Activated T-cell treated with anti-CD3 and anti-CD28 coated beads, Interleukin-2, amount 50 U/mL, for 24 hours (primary cell): Measurements from ENCODE around the gene KCNJ9.
A peak's percentile ranks its signal among the peaks of the same experiment; 100 is the strongest.
"Not testable (repeated sequence)": the region's sequence is repeated elsewhere in the genome, so short reads cannot be mapped to it uniquely, and the experiment has no call there.

Experiments
- DNase-seq: peaks from one replicate; pipeline ENCODE4 v3.0.0-alpha.2; 2020
- H3K27ac Mint-ChIP-seq: 2 replicates; pipeline ENCODE4 v1.8.0; 2020; ENCODE audit warnings: mild to moderate bottlenecking, mixed read lengths
- H3K27me3 Mint-ChIP-seq: 2 replicates; pipeline ENCODE4 v1.8.0; 2020; ENCODE audit warnings: mixed read lengths
- H3K36me3 Mint-ChIP-seq: 2 replicates; pipeline ENCODE4 v1.8.0; 2020; ENCODE audit warnings: low read depth, mixed read lengths
- H3K4me1 Mint-ChIP-seq: 2 replicates; pipeline ENCODE4 v1.8.0; 2020; ENCODE audit warnings: low read depth, mixed read lengths
- H3K4me3 Mint-ChIP-seq: 2 replicates; pipeline ENCODE4 v1.8.0; 2020; ENCODE audit warnings: mild to moderate bottlenecking, moderate library complexity, mixed read lengths
- H3K9me3 Mint-ChIP-seq: 2 replicates; pipeline ENCODE4 v1.8.0; 2020; ENCODE audit warnings: mixed read lengths

The KCNJ9 gene

GRCh38 chr1:160099716-160100375 is 18.5 kb downstream of the KCNJ9 start:
- Mint-ChIP-seq H3K27ac (peak overlapping the region; percentile 90), H3K4me1 (peaks cover 64% of the 10 kb centered on the region), H3K27me3 (no peaks in the 10 kb centered on the region), H3K36me3 (peaks cover 17% of the 10 kb centered on the region), H3K9me3 (no peaks in the 10 kb centered on the region), H3K4me3 (no peak overlapping the region)
- no peak for DNase-seq

GRCh38 chr1:160101037-160101716 is 19.8 kb downstream of the KCNJ9 start:
- H3K36me3 Mint-ChIP-seq, result peaks cover 7% of the 10 kb centered on the region
- peaks cover 53% of the 10 kb centered on the region for H3K4me1 Mint-ChIP-seq
- no peaks in the 10 kb centered on the region for H3K27me3 Mint-ChIP-seq
- peak overlapping the region; percentile 86 for H3K27ac Mint-ChIP-seq
- no peaks in the 10 kb centered on the region for H3K9me3 Mint-ChIP-seq
- peak; percentile 82 for DNase-seq
- H3K4me3 Mint-ChIP-seq, result peak overlapping the region; percentile 9

DNA sequence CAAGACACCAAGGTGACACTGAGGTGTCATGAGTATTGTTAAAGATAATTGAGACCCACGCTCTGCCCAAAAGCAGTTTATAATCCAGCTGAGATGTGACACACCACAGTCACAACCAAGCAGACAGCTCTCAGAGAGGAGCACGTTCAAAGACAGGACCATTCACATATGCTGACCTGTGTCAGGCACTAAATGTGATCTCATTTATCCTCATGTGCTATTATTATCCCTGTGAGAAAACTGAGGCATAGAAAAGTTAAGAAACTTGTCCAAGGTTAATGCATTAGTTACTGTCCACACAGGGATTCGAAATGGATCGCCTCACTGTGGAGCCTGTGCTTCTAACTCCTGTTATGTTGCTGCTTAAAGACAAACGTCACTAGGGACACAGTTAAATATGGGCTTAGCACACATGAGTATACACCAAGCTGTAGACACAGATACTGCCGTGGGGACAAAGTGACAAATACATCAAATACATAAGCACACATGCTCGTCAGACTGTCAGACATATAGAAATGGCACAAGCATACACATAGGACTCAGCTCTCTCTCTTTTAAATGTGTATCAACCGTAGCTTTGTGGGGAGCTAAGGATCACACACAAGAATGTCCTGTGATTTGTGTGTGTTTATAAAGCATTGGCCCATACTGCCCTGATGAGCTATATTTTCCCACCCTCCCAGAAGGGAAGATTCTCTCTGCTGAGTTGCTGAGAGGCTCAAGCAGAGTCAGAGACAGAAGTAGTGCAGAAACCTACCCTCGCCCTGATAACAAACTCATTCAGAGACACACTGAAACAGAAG is 20.6 kb downstream of the KCNJ9 start:
- Mint-ChIP-seq H3K9me3 (no peaks in the 10 kb centered on the region), H3K4me3 (no peak overlapping the region), H3K4me1 (peaks cover 46% of the 10 kb centered on the region), H3K36me3 (peaks cover 7% of the 10 kb centered on the region), H3K27me3 (no peaks in the 10 kb centered on the region), H3K27ac (peak overlapping the region; percentile 86)
- DNase-seq, result no peak

- H3K9me3 Mint-ChIP-seq, result no peaks in the 10 kb centered on the region
- no peaks in the 10 kb centered on the region for H3K27me3 Mint-ChIP-seq
- no peak overlapping the region for H3K27ac Mint-ChIP-seq
Observed at GRCh38 chr1:160103658-160104408, 22.5 kb downstream of the KCNJ9 start.

GRCh38 chr1:160104486-160104885 is 23.1 kb downstream of the KCNJ9 start:
- H3K9me3 Mint-ChIP-seq, result no peaks in the 10 kb centered on the region
- DNase-seq, result no peak

More at GRCh38 chr1:160103658-160104408, 22.5 kb downstream of the KCNJ9 start:
- Mint-ChIP-seq H3K4me1 (peaks cover 39% of the 10 kb centered on the region), H3K4me3 (no peak overlapping the region), H3K36me3 (no peaks in the 10 kb centered on the region)
- no peak for DNase-seq

GRCh38 chr1:160105155-160105554 is 23.8 kb downstream of the KCNJ9 start:
- H3K36me3 Mint-ChIP-seq, result no peaks in the 10 kb centered on the region
- peaks cover 33% of the 10 kb centered on the region for H3K4me1 Mint-ChIP-seq

More at GRCh38 chr1:160104486-160104885, 23.1 kb downstream of the KCNJ9 start:
- H3K4me1 Mint-ChIP-seq, result peaks cover 37% of the 10 kb centered on the region
- no peak overlapping the region for H3K27ac Mint-ChIP-seq
- H3K36me3 Mint-ChIP-seq, result no peaks in the 10 kb centered on the region
- H3K4me3 Mint-ChIP-seq, result no peak overlapping the region
- no peaks in the 10 kb centered on the region for H3K27me3 Mint-ChIP-seq

DNA sequence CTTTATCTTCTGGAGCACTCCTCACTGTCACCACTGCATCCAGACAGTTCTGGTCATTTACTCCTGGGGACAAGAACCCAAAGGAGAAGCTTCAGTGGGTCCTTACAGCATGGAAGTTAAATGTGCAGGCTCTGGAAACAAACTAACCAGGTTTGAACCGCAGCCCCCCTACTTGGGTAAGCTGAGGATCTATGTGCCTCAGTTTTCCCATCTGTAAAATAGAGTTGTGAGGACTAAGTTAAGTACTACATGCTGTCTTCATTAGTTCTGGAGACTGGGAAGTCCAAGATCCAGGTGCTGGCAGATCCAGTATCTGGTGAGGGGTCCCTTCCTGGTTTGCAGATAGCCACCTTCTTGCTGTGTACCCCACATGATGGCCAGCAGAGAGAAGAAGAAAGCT is 26.2 kb downstream of the KCNJ9 start:
- no peaks in the 10 kb centered on the region for H3K9me3 Mint-ChIP-seq
- DNase-seq, result no peak
- H3K4me1 Mint-ChIP-seq, result peaks cover 13% of the 10 kb centered on the region
- H3K36me3 Mint-ChIP-seq, result no peaks in the 10 kb centered on the region
- no peak overlapping the region for H3K27ac Mint-ChIP-seq
- no peaks in the 10 kb centered on the region for H3K27me3 Mint-ChIP-seq
- H3K4me3 Mint-ChIP-seq, result no peak overlapping the region

More at GRCh38 chr1:160105155-160105554, 23.8 kb downstream of the KCNJ9 start:
- Mint-ChIP-seq H3K27me3 (no peaks in the 10 kb centered on the region), H3K27ac (no peak overlapping the region), H3K9me3 (no peaks in the 10 kb centered on the region), H3K4me3 (no peak overlapping the region)
- DNase-seq, result no peak

DNA sequence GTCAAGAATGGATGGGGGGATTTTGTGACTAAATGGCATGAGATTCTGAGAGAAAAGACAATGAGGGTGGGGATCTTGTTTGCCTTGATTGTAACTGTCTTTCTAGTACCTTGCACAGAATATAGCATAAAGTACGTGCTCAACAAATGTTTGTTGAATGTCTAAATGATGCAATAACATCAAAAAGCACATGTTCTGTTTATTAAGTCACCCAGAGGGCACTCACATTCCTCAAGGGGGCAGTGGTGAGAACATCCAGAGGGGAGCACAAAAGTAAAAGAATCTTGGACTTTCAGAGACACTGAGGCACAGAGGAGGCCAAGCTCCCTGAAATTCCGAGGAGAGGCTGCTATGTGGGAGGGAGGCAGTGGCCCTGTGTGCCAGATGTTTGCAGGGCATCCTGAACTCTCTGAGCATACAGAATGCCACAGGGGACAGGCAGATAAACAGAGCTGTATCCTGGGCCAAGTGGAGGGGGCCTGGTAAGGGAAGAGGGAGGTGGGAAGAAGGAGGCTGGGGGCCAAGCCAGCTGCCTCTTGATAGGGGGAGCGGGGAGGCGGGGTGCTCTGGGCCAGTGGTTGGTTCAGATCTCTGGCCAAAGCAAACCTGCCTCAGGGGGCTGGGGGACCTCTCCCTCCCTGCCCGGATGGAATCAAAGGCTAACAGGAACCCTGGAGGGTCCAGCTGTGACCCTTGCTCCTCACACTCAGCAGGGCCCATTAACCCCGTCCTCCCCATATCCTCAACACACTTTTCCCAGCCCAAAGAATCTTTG is 27.7 kb downstream of the KCNJ9 start:
- Mint-ChIP-seq H3K4me1 (peaks cover 6% of the 10 kb centered on the region), H3K27me3 (no peaks in the 10 kb centered on the region), H3K4me3 (no peak overlapping the region), H3K9me3 (no peaks in the 10 kb centered on the region), H3K36me3 (no peaks in the 10 kb centered on the region), H3K27ac (peak overlapping the region; percentile 64)
- peak; percentile 44 for DNase-seq

DNA sequence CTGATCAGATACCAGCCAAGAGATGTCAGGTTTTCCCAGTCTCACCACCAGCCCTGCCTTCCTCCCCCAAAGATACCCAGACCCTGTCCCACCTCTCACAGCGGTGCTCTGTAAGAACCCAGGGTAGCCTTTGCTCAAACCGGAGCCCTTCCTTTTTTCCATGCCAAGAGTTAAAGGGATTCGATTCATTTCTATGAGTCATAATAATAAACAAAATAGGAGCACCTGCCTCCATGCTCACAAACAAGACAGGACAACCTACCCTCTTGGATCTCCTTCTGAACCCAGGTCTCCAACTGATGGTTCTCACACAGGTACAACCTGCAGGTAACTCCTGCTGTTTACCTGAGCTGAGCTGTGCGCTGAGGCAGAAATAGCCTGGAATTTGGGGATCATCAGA is 28.3 kb downstream of the KCNJ9 start:
- no peak overlapping the region for H3K4me3 Mint-ChIP-seq
- no peaks in the 10 kb centered on the region for H3K36me3 Mint-ChIP-seq
- DNase-seq, result no peak
- H3K27me3 Mint-ChIP-seq, result no peaks in the 10 kb centered on the region
- H3K27ac Mint-ChIP-seq, result no peak overlapping the region
- H3K4me1 Mint-ChIP-seq, result peaks cover 6% of the 10 kb centered on the region
- H3K9me3 Mint-ChIP-seq, result no peaks in the 10 kb centered on the region

DNA sequence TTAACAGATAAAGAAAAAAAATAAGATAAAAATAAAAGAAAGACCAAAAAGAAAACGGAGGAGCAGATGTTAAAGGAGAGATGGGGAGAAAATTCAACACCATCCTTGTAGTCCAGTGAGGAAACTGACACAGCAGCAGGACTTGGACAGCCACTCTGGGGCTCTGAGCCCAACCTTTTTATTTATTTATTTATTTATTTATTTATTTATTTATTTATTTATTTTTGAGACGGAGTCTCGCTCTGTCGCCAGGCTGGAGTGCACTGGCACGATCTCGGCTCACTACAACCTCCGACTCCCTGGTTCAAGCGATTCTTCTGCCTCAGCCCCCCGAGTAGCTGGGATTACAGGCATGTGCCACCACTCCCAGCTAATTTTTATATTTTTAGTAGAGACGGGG is 30.1 kb downstream of the KCNJ9 start:
- H3K27ac Mint-ChIP-seq, DNase-seq, H3K4me1 Mint-ChIP-seq, H3K27me3 Mint-ChIP-seq, H3K9me3 Mint-ChIP-seq, H3K4me3 Mint-ChIP-seq, H3K36me3 Mint-ChIP-seq: not testable (repeated sequence)

- H3K27ac Mint-ChIP-seq, result no peak overlapping the region
- H3K9me3 Mint-ChIP-seq, result no peaks in the 10 kb centered on the region
- H3K4me1 Mint-ChIP-seq, result peaks cover 6% of the 10 kb centered on the region
- no peak overlapping the region for H3K4me3 Mint-ChIP-seq
- DNase-seq, result no peak
- no peaks in the 10 kb centered on the region for H3K36me3 Mint-ChIP-seq
- H3K27me3 Mint-ChIP-seq, result peaks cover 15% of the 10 kb centered on the region
Observed at GRCh38 chr1:160112357-160112756, 31.0 kb downstream of the KCNJ9 start.

- Mint-ChIP-seq H3K4me1 (peaks cover 6% of the 10 kb centered on the region), H3K27ac (no peak overlapping the region), H3K9me3 (no peaks in the 10 kb centered on the region), H3K4me3 (no peak overlapping the region), H3K36me3 (no peaks in the 10 kb centered on the region), H3K27me3 (peaks cover 22% of the 10 kb centered on the region)
- no peak for DNase-seq
Observed at GRCh38 chr1:160113407-160113806, 32.1 kb downstream of the KCNJ9 start.

DNA sequence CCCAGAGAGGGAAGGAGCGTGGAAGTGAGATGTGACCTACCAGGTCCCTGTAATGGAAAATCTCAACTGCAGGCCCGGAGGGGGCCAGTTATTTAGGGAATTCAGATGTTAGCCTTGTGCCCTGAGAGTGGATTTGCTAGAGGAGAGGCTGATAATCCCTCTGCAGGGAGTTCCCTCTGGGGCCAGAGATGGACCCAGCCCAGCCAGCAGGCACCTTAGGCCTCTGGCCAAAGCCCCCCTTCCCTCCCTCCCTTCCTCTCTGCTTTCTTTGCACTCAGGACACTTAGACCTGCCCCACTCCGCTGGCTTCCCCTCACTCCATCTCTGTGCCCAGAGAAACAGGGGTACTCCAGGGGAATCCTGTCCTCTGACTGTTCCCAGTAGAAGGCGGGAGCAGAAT is 32.7 kb downstream of the KCNJ9 start:
- Mint-ChIP-seq H3K4me3 (no peak overlapping the region), H3K9me3 (no peaks in the 10 kb centered on the region), H3K4me1 (peaks cover under 1% of the 10 kb centered on the region), H3K27ac (no peak overlapping the region), H3K36me3 (no peaks in the 10 kb centered on the region), H3K27me3 (peaks cover 22% of the 10 kb centered on the region)
- no peak for DNase-seq
